PC-3 (cell line): ENCODE data around the gene LCE2A. TPM values are rescaled to one million over a fixed set of nuclear protein-coding genes. Genes with fewer than 3 reads are reported as not detected.

ENCODE experiments used
- ATAC-seq: fragments of 200-7000 bp; cut with Tn5 transposase; 2 replicates; pipeline ENCODE4 v1.9.1; 2020; ENCODE audit warnings: mild to moderate bottlenecking, moderate library complexity
- Bru-seq: library from RNA; stranded (reverse); fragments of 400-500 nt; gene quantifications from one replicate; lab custom pipeline; 2021; lab: Mats Ljungman, UMichigan
- BruChase-seq, 2 experiments: library from RNA; stranded (reverse); fragments of 400-500 nt; gene quantifications; one replicate each; lab custom pipeline; 2021; lab: Mats Ljungman, UMichigan
- BruUV-seq: library from RNA; stranded (reverse); fragments of 400-500 nt; replicated peaks from 2 replicates; lab custom pipeline; 2021; lab: Mats Ljungman, UMichigan
- CTCF ChIA-PET: fragments of 300-600 bp; sonication (Branson Sonifier 250); formaldehyde crosslinking; loops from one replicate; lab custom pipeline; 2022; ENCODE audit warnings: antibody characterized with exemption; lab: Charles Lee
- POLR2A ChIA-PET: fragments of 300-600 bp; sonication (Branson Sonifier 250); formaldehyde crosslinking; loops from one replicate; lab custom pipeline; 2022; ENCODE audit warnings: antibody characterized with exemption; ENCODE audit not compliant: unreplicated experiment; lab: Charles Lee
- DNase-seq: peaks from one replicate; pipeline ENCODE4 v3.0.0-alpha.2; 2015
- H2AFZ ChIP-seq: fragments of 300-600 bp; sonication (generic); 2 replicates; pipeline ENCODE4 v1.6.0; 2016; ENCODE audit warnings: antibody characterized with exemption, low read length
- H3F3A ChIP-seq: fragments of 300-600 bp; sonication (generic); one replicate; pipeline ENCODE4 v1.6.0; 2017; ENCODE audit warnings: antibody characterized with exemption, low read length, control low read depth, mild to moderate bottlenecking; ENCODE audit not compliant: unreplicated experiment
- H3K27ac ChIP-seq: fragments of 300-600 bp; sonication (generic); 2 replicates; pipeline ENCODE4 v1.5.1; 2016; ENCODE audit warnings: mild to moderate bottlenecking, low read length
- H3K27me3 ChIP-seq: fragments of 300-600 bp; sonication (generic); 2 replicates; pipeline ENCODE4 v1.6.1; 2016; ENCODE audit warnings: low read length, mixed read lengths
- H3K36me3 ChIP-seq: fragments of 300-600 bp; sonication (generic); 2 replicates; pipeline ENCODE4 v1.6.1; 2016; ENCODE audit warnings: low read depth, mixed run types, low read length, mixed read lengths
- H3K4me1 ChIP-seq: fragments of 300-600 bp; sonication (generic); 2 replicates; pipeline ENCODE4 v1.5.1; 2016; ENCODE audit warnings: low read length; ENCODE audit not compliant: insufficient read depth
- H3K4me2 ChIP-seq: fragments of 300-600 bp; sonication (generic); 2 replicates; pipeline ENCODE4 v1.6.0; 2016; ENCODE audit warnings: low read length
- H3K4me3 ChIP-seq: fragments of 300-600 bp; sonication (generic); 2 replicates; pipeline ENCODE4 v1.5.1; 2016; ENCODE audit warnings: mild to moderate bottlenecking, low read length, mixed read lengths
- H3K79me2 ChIP-seq: fragments of 300-600 bp; sonication (generic); 2 replicates; pipeline ENCODE4 v1.6.1; 2017; ENCODE audit warnings: low read length, mixed read lengths
- H3K9ac ChIP-seq: fragments of 300-600 bp; sonication (generic); 2 replicates; pipeline ENCODE4 v1.6.0; 2016; ENCODE audit warnings: mild to moderate bottlenecking, low read length
- H3K9me2 ChIP-seq: fragments of 300-600 bp; sonication (generic); replicated peaks from 2 replicates; pipeline ENCODE4 v1.6.1; 2016; ENCODE audit warnings: mixed run types, low read length, mixed read lengths
- H3K9me3 ChIP-seq: fragments of 300-600 bp; sonication (generic); 2 replicates; pipeline ENCODE4 v1.6.1; 2016; ENCODE audit warnings: low read length, mixed read lengths
- H4K20me1 ChIP-seq: fragments of 300-600 bp; sonication (generic); 2 replicates; pipeline ENCODE4 v1.6.1; 2016; ENCODE audit warnings: low read length, mixed read lengths
- EZH2 ChIP-seq: fragments of 300-600 bp; sonication (generic); IDR thresholded peaks from one replicate; pipeline ENCODE4 v1.6.1; 2017; ENCODE audit warnings: antibody characterized with exemption, mild to moderate bottlenecking, low read length; ENCODE audit not compliant: unreplicated experiment
- EZH2phosphoT487 ChIP-seq: fragments of 300-600 bp; sonication (generic); IDR thresholded peaks from 2 replicates; pipeline ENCODE4 v1.6.1; 2018; ENCODE audit warnings: mild to moderate bottlenecking, antibody characterized with exemption, low read length, borderline replicate concordance
- intact Hi-C: fragments of 100-400 bp; cut with micrococcal nuclease; formaldehyde crosslinking; loops from 2 replicates; pipeline ENCODE4 v1.9.0; 2023
- long read RNA-seq: library from polyadenylated mRNA; unstranded; transcript quantifications from one replicate; pipeline ENCODE4 v2.0.0, GENCODE V29; 2021; ENCODE audit not compliant: unreplicated experiment
- total RNA-seq: library from RNA; depleted of rRNA; stranded (reverse); fragments of >200 nt; gene quantifications from 2 replicates; pipeline ENCODE4 v1.2.3, GENCODE V29; 2014; rRNA removed
- TF ChIP-seq, protein P1 (sequence below): fragments of 300-600 bp; sonication (generic); conservative IDR thresholded peaks from 2 replicates; pipeline ENCODE4 v1.5.1; 2017; ENCODE audit warnings: antibody characterized with exemption, low read depth, mild to moderate bottlenecking, low read length

LCE2A gene
- total RNA-seq (not detected in 2 replicates), Bru-seq, nascent RNA (not detected), BruChase-seq, experiment 1, labeled RNA remaining after a 6-hour chase (not detected), BruChase-seq, experiment 2, labeled RNA remaining after a 2-hour chase (not detected)
- long read RNA-seq: 0 reads

DNA sequence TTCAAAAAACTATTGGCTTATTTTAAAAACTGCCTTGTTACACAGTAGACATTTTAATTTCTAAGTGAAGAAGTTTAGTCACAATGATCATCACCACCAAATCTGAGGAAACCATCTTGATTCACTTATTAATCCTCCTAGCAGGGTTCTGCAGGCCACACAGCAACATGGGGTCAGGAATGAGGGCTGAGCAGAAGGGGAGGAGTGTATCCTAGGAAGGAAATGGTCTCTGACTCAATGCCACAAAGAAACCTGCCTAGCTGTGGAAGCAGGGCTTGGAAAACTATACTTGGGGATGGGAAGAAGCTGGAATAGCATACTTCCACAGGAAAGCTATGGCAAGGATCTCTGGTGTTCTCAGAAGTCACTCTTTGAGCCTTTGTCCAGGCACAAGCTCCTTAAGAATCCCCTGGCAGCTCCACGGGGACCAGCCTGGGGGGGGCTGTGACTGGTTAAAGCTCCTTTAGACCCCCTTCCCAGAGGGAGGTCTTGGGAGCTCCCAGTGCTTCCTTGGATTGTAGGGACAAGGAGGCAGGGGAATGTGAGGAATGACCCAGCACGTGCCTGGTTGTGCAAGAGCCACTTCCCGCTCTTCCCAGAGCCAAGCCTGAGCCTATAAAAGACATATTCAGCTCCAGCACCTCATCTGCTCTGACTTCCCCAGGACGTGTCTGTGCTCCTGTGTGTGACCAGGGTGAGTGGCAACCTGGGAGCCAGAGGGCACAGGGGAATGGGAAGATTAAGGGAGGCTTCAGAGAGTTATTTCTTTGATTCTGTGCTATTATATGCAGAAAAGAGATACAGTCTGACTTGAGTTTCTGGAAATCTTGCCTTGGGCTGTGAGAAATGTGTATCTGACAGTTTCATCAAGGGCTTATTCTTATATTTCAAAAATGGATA is at the start of gene LCE2A:
Gene LCE2A (plus strand): TSS at position 645 of the 900 bp plus-strand sequence. CDS start 557 bp downstream, outside the sequence.
- no peak for ATAC-seq
- TF ChIP-seq EZH2phosphoT487 (no peak), EZH2 (no peak)
- TF ChIP-seq, protein P1, sequence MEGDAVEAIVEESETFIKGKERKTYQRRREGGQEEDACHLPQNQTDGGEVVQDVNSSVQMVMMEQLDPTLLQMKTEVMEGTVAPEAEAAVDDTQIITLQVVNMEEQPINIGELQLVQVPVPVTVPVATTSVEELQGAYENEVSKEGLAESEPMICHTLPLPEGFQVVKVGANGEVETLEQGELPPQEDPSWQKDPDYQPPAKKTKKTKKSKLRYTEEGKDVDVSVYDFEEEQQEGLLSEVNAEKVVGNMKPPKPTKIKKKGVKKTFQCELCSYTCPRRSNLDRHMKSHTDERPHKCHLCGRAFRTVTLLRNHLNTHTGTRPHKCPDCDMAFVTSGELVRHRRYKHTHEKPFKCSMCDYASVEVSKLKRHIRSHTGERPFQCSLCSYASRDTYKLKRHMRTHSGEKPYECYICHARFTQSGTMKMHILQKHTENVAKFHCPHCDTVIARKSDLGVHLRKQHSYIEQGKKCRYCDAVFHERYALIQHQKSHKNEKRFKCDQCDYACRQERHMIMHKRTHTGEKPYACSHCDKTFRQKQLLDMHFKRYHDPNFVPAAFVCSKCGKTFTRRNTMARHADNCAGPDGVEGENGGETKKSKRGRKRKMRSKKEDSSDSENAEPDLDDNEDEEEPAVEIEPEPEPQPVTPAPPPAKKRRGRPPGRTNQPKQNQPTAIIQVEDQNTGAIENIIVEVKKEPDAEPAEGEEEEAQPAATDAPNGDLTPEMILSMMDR: no peak
- Histone ChIP-seq H3K36me3 (no peaks in the 10 kb centered on the region), H3K4me1 (no peaks in the 10 kb centered on the region), H4K20me1 (no peaks in the 10 kb centered on the region), H3K9me3 (no peaks in the 10 kb centered on the region), H3K27ac (no peak within 1 kb of the TSS), H3K4me2 (no peak within 1 kb of the TSS), H3F3A (no peaks in the 10 kb centered on the region), H3K4me3 (no peak within 1 kb of the TSS), H3K9ac (no peak within 1 kb of the TSS), H3K9me2 (no peaks in the 10 kb centered on the region), H3K79me2 (no peaks in the 10 kb centered on the region), H3K27me3 (peaks cover 24% of the 10 kb centered on the region), H2AFZ (no peak within 1 kb of the TSS)
- ChIA-PET POLR2A (no interaction called here), CTCF (no interaction called here)
- no peak for DNase-seq
- intact Hi-C loops: no loop called here
- no TSS peak for BruUV-seq

GRCh38 chr1:152654110-152654509 is 44.0 kb upstream of the LCE2A start:
- ATAC-seq: peak; percentile 83
- Histone ChIP-seq H4K20me1 (no peaks in the 10 kb centered on the region), H3K4me1 (no peaks in the 10 kb centered on the region), H3K9me3 (no peaks in the 10 kb centered on the region), H3K4me2 (no peak overlapping the region), H2AFZ (no peak overlapping the region), H3K27me3 (peaks cover 24% of the 10 kb centered on the region), H3K36me3 (no peaks in the 10 kb centered on the region), H3F3A (no peaks in the 10 kb centered on the region), H3K79me2 (no peaks in the 10 kb centered on the region), H3K4me3 (no peak overlapping the region), H3K27ac (no peak overlapping the region), H3K9me2 (no peaks in the 10 kb centered on the region), H3K9ac (no peak overlapping the region)
- ChIA-PET POLR2A (no interaction called here), CTCF (interaction anchor here (0.6 to 0.7 kb wide), 2 partner anchors 76 to 92 kb away, joined by 3 to 8 read pairs; no protein-coding TSS in a partner anchor)
- peak; percentile 84 for DNase-seq
- intact Hi-C loops: loop anchor here (5.0 kb wide), 1 partner anchor 273 kb away; no protein-coding TSS in a partner anchor
- TF ChIP-seq, protein P1: peak; percentile 93
- TF ChIP-seq EZH2 (no peak), EZH2phosphoT487 (no peak)
- no TSS peak for BruUV-seq
